Stimulated activated naive CD8-positive, alpha-beta T cell treated with anti-CD3 and anti-CD28 coated beads, Interleukin-15, amount 100 ng/mL, for 72 hours (primary cell): ENCODE results near the gene TMEM116.
"Not testable (repeated sequence)": the region's sequence is repeated elsewhere in the genome, so short reads cannot be mapped to it uniquely, and the experiment has no call there.

Experiments used
- ATAC-seq: fragments of 150-1000 bp; cut with Tn5 transposase; 2 replicates; pipeline ENCODE4 v1.10.0; 2021; ENCODE audit warnings: mild to moderate bottlenecking, moderate library complexity
- DNase-seq, 2 donors: peaks; one replicate each; pipeline ENCODE4 v3.0.0; 2021 to 2022
- H3K27ac Mint-ChIP-seq, 2 donors: one replicate each; pipeline ENCODE4 v1.8.0; 2022; ENCODE audit warnings: mild to moderate bottlenecking in 2 of 2, mixed read lengths in 2 of 2, moderate library complexity in 2 of 2
- H3K27me3 Mint-ChIP-seq: one replicate; pipeline ENCODE4 v1.8.0; 2022; ENCODE audit warnings: mixed read lengths
- H3K4me1 Mint-ChIP-seq: one replicate; pipeline ENCODE4 v1.8.0; 2022; ENCODE audit warnings: mild to moderate bottlenecking, mixed read lengths
- H3K4me3 Mint-ChIP-seq, 2 donors: one replicate each; pipeline ENCODE4 v1.8.0; 2022; ENCODE audit warnings: mild to moderate bottlenecking in 2 of 2, mixed read lengths in 2 of 2, moderate library complexity in 1 of 2
- H3K9me3 Mint-ChIP-seq, 2 donors: one replicate each; pipeline ENCODE4 v1.8.0; 2022; ENCODE audit warnings: mixed read lengths in 2 of 2

TMEM116 gene

DNA sequence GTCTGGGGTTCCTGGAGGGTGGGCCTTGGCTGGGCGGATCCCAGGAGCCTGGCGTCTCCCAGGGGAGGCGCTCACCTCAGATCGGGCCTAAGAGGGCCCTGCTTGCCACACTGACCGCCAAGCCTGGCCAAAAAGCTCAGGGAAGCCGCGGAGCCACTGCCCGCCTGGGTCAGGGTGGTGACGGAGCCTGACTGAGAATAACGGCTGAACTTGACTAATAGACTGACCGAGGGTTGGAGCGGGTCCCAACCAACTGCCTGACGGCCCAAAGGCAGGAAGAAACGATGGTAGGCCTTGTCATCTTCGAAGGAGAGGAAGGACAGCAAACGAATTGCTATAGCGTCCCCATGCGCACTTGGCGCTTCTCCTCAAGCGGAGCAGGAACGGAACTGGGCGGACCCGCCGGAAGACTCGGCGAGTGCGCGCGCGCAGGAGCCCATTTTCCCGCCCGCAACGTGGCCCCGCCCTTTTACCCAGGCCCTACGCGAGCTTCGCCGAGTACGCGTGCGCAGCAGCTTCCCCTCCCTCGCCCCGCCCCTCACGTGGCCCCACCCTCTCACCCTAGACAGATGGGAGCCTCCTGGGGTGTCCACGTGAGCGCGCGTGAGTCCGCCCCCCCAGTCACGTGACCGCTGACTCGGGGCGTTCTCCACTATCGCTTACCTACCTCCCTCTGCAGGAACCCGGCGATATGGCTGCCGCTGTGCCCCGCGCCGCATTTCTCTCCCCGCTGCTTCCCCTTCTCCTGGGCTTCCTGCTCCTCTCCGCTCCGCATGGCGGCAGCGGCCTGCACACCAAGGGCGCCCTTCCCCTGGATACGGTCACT is at the start of gene TMEM116, which contains the start of gene ERP29:
Gene TMEM116 (minus strand): TSS at position 391 of the 826 bp plus-strand sequence. CDS start 7,895 bp downstream, outside the sequence.
Gene ERP29 (plus strand): TSS at position 652 of the 826 bp plus-strand sequence. CDS start 40 bp downstream, at position 692.
- peak; percentile 98 to 99 for DNase-seq
- Mint-ChIP-seq H3K4me1 (peaks cover 58% of the 10 kb centered on the region), H3K9me3 (peaks cover 8% of the 10 kb centered on the region in 2 donors)

GRCh38 chr12:112061137-112061536 is 48.2 kb upstream of the TMEM116 start:
- no peaks in the 10 kb centered on the region for H3K4me1 Mint-ChIP-seq
- no peak overlapping the region for H3K27ac Mint-ChIP-seq
- no peak for DNase-seq
- H3K9me3 Mint-ChIP-seq, result no peaks in the 10 kb centered on the region
- H3K27me3 Mint-ChIP-seq, result no peaks in the 10 kb centered on the region
- no peak overlapping the region for H3K4me3 Mint-ChIP-seq
- no peak for ATAC-seq

More for the DNA sequence above, at the start of gene TMEM116, which contains the start of gene ERP29:
- Mint-ChIP-seq H3K4me3 (peak within 1 kb of the TSS; percentile 79 to 95), H3K27me3 (no peaks in the 10 kb centered on the region), H3K27ac (peak within 1 kb of the TSS; percentile 97 to 99)
- ATAC-seq, result peak; percentile 85

- Mint-ChIP-seq H3K4me1 (peaks cover 14% of the 10 kb centered on the region), H3K9me3 (no peaks in the 10 kb centered on the region), H3K4me3 (no peak overlapping the region), H3K27ac (no peak overlapping the region), H3K27me3 (no peaks in the 10 kb centered on the region)
- DNase-seq, result no peak
- ATAC-seq, result no peak
Observed at GRCh38 chr12:112049351-112049750, 36.4 kb upstream of the TMEM116 start.

DNA sequence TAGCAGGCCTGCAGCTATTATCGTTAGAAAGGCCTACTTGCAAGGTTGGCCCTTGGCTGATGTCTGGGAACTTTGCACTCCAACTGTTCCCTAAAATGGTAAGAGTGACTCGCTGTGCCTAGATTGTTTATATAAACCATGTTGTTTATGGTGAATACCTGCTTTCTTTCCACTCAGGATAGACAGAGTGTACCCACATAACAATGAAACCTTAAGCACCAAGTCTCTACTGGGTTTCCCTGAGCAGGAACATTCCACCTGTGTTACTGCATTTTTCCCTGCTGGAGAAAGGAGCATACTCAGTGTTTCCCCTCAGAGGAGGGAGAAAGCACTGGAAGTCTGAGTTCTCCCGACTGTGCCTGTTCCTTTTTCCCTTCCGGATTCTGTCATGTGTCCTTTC is 33.0 kb upstream of the TMEM116 start:
- H3K9me3 Mint-ChIP-seq, result no peaks in the 10 kb centered on the region
- ATAC-seq (no peak), DNase-seq (no peak)
- peaks cover under 1% of the 10 kb centered on the region for H3K4me1 Mint-ChIP-seq
- no peaks in the 10 kb centered on the region for H3K27me3 Mint-ChIP-seq
- no peak overlapping the region for H3K4me3 Mint-ChIP-seq
- H3K27ac Mint-ChIP-seq, result peak overlapping the region in 1 of 2 donors; percentile 80

- DNase-seq, H3K4me1 Mint-ChIP-seq, H3K27ac Mint-ChIP-seq, H3K9me3 Mint-ChIP-seq, ATAC-seq, H3K4me3 Mint-ChIP-seq, H3K27me3 Mint-ChIP-seq: not testable (repeated sequence)
Observed at GRCh38 chr12:112036614-112037013, 23.6 kb upstream of the TMEM116 start.

DNA sequence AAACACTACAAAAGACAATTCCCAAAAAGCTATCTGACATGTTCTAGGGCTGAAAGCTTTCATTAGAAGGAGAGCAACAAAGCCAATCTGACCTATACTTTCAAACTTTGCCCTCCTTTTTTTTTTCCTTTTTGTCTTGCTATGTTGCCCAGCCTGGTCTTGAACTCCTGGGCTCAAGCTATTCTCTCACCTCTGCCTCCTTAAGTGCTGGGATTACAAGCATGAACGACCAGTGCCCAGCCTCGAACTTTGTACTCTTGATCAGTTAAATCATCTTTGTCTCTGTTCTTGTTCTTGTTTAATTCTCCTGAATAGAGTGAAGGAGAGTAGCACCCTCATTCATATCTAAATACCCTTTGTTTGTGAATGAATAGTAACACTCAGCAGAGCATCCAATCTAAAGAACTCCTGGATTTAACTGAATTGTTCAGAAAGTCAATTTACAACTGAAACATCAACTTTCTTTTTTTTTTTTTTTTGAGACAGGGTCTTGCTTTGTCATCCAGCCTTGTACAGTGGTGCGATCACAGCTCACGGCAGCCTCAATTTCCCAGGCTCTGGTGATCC is 22.3 kb upstream of the TMEM116 start:
- Mint-ChIP-seq H3K4me1 (no peaks in the 10 kb centered on the region), H3K27ac (peak overlapping the region in 1 of 2 donors; percentile 56), H3K4me3 (no peak overlapping the region), H3K27me3 (no peaks in the 10 kb centered on the region), H3K9me3 (no peaks in the 10 kb centered on the region)
- DNase-seq, result no peak
- no peak for ATAC-seq

DNA sequence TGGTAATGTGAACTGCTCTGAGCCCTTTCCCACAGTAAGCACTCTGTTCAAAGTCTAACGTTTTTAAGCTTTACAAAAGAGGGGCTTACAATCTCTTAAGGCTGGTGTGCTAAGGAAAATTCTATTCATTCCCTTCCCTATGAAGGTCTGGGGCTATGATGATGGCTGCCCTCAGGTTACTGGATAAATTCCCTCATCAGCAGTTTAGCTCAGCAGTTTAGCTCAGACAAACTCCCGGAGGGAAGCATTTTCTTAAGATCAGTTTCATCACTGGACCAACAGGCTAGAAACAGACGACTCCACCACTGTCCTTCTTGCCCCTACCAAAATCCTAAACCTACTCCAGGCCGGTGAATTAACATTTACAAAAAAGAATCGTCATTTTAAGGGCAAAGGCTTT is 19.3 kb upstream of the TMEM116 start:
- Mint-ChIP-seq H3K27ac (no peak overlapping the region), H3K27me3 (no peaks in the 10 kb centered on the region), H3K9me3 (no peaks in the 10 kb centered on the region), H3K4me3 (no peak overlapping the region), H3K4me1 (peaks cover 6% of the 10 kb centered on the region)
- no peak for DNase-seq
- no peak for ATAC-seq

DNA sequence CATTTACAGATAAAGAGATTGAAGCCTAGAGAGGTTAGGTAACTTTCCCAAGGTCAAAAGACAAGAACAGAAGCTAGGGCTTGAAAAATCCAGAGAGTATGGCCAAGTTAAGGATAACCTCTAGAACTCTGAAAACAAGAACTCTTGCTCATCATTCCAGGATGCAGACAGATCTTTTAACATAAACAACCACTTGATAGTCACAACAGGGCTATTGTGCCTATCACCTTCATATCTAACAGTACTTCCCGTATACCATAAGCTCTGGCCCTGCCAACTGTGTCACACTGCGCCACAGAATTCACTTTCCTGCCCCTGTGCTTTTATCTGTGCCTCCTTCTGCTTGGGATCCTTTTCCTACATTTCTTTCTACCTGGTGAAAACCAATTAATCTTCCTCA is 18.5 kb upstream of the TMEM116 start:
- no peak for DNase-seq
- H3K4me3 Mint-ChIP-seq, result no peak overlapping the region

GRCh38 chr12:112029301-112029700 is 16.3 kb upstream of the TMEM116 start:
- no peak overlapping the region for H3K27ac Mint-ChIP-seq

More for the DNA sequence above, 18.5 kb upstream of the TMEM116 start:
- Mint-ChIP-seq H3K27me3 (no peaks in the 10 kb centered on the region), H3K27ac (no peak overlapping the region), H3K9me3 (no peaks in the 10 kb centered on the region), H3K4me1 (peaks cover 10% of the 10 kb centered on the region)
- ATAC-seq, result no peak

DNA sequence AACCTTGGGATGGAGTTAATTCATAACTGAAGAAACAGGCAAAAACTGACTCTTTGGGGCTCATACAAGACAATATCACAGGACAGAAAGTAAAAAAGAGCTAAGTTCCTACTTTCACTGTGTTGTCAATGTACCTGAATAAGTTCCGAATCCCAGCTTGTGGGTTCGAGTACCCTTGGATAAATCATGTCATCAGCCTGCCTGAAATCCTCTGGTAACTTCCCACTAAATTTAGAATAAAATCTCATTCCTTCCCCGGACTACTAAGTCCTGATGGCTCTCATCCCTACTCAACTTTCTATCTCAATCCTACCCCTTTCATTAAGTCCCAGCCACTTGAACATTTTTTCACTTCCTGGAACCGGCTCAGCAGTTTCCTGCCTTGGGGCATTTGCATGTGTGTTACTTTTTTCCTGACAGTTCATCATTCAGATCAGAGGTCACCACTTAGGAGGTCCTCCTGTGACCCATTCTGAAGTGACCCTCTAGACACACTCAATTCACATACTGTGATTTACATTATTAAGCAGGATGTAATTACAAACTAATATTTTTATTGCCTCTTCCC is 12.9 kb upstream of the TMEM116 start:
- DNase-seq, result no peak
- Mint-ChIP-seq H3K4me3 (no peak overlapping the region), H3K27ac (peak overlapping the region; percentile 8 to 37), H3K9me3 (no peaks in the 10 kb centered on the region), H3K4me1 (peaks cover 34% of the 10 kb centered on the region), H3K27me3 (no peaks in the 10 kb centered on the region)
- ATAC-seq, result no peak

More at GRCh38 chr12:112029301-112029700, 16.3 kb upstream of the TMEM116 start:
- Mint-ChIP-seq H3K9me3 (no peaks in the 10 kb centered on the region), H3K4me1 (peaks cover 17% of the 10 kb centered on the region), H3K27me3 (no peaks in the 10 kb centered on the region), H3K4me3 (no peak overlapping the region)
- DNase-seq (no peak), ATAC-seq (no peak)

GRCh38 chr12:112023759-112024396 is 10.9 kb upstream of the TMEM116 start:
- no peaks in the 10 kb centered on the region for H3K27me3 Mint-ChIP-seq
- H3K4me1 Mint-ChIP-seq, result peaks cover 36% of the 10 kb centered on the region
- H3K9me3 Mint-ChIP-seq, result no peaks in the 10 kb centered on the region
- H3K4me3 Mint-ChIP-seq, result no peak overlapping the region
- H3K27ac Mint-ChIP-seq, result peak overlapping the region in 1 of 2 donors; percentile 6
- DNase-seq (no peak), ATAC-seq (no peak)

DNA sequence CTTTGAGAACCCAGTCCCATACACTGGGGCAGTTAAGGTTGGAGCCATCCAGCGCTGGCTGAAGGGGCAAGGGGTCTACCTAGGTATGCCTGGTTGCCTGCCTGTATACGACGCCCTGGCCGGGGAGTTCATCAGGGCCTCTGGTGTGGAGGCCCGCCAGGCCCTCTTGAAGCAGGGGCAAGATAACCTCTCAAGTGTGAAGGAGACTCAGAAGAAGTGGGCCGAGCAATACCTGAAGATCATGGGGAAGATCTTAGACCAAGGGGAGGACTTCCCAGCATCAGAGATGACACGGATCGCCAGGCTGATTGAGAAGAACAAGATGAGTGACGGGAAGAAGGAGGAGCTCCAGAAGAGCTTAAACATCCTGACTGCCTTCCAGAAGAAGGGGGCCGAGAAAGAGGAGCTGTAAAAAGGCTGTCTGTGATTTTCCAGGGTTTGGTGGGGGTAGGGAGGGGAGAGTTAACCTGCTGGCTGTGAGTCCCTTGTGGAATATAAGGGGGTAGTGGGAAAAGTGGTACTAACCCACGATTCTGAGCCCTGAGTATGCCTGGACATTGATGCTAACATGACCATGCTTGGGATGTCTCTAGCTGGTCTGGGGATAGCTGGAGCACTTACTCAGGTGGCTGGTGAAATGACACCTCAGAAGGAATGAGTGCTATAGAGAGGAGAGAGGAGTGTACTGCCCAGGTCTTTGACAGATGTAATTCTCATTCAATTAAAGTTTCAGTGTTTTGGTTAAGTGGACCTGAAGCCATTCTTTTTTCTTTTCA is 9.5 kb upstream of the TMEM116 start:
- Mint-ChIP-seq H3K27me3 (no peaks in the 10 kb centered on the region), H3K4me1 (peaks cover 42% of the 10 kb centered on the region), H3K27ac (peak overlapping the region; percentile 74 to 87), H3K4me3 (no peak overlapping the region), H3K9me3 (no peaks in the 10 kb centered on the region)
- DNase-seq, result no peak
- ATAC-seq, result no peak

DNA sequence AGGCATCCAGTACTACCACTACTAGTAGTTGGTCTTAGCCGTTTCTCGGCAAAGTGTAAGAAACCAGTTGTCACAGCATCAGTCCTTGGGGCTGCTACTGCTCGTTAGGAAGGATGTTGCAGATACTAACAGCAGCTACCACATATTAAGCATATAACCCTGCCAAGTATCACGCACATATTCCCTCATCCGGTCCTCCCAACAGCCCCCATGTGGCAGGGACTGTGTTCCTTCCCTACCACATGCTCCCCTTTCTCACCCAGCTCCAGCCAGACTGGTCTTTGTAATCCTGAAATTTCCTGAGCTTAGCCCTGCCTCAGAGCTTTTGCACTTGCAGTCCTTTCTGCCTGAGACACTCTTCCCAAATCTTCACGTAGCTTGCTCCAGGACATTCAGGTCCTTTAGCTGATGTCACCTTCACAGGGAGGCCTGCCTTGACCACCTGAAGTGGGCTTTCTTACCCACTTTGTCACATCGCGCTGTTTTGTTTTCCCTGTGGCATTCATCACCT is 8.0 kb upstream of the TMEM116 start:
- H3K4me1 Mint-ChIP-seq, result peaks cover 45% of the 10 kb centered on the region
- no peaks in the 10 kb centered on the region for H3K27me3 Mint-ChIP-seq
- peak overlapping the region in 1 of 2 donors; percentile 7 for H3K27ac Mint-ChIP-seq
- no peak overlapping the region for H3K4me3 Mint-ChIP-seq
- DNase-seq (no peak), ATAC-seq (no peak)
- H3K9me3 Mint-ChIP-seq, result peaks cover 3% of the 10 kb centered on the region in 2 donors

DNA sequence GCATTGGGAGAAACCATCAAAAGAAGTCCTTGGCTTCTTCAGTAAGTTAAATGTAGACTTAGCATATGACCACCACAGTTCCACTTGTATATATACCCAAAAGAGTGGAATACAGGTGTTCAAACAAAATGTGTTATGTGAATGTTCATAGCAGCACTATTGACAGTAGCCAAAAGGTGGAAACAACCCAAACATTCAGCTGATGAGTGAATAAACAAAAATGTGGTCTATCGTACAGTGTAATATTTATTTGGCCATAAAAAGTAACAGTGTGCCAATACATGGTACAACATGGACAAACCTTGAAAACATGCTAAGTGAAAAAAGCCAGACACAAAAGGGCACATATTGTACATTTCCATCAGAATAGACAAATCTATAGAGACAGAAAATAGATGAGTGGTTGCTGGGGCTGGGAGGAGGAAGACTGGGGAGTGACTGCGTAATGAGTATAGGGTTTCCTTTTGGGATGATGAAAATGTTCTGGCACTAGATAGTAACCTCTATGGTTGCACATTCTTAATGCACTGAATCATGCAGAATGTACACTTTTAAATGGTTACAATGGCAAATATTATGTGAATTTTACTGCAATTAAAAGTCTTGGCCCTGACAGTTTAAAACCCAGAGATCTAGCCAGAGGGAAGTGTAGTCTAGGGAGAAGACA is 5.7 kb upstream of the TMEM116 start:
- H3K4me3 Mint-ChIP-seq, result no peak overlapping the region
- peaks cover 60% of the 10 kb centered on the region for H3K4me1 Mint-ChIP-seq
- peaks cover 8% of the 10 kb centered on the region in 2 donors for H3K9me3 Mint-ChIP-seq
- DNase-seq (no peak), ATAC-seq (no peak)
- no peaks in the 10 kb centered on the region for H3K27me3 Mint-ChIP-seq
- peak overlapping the region in 1 of 2 donors; percentile 21 for H3K27ac Mint-ChIP-seq
